ENCODE data around the gene MYOZ1.

Gene MYOZ1

DNA sequence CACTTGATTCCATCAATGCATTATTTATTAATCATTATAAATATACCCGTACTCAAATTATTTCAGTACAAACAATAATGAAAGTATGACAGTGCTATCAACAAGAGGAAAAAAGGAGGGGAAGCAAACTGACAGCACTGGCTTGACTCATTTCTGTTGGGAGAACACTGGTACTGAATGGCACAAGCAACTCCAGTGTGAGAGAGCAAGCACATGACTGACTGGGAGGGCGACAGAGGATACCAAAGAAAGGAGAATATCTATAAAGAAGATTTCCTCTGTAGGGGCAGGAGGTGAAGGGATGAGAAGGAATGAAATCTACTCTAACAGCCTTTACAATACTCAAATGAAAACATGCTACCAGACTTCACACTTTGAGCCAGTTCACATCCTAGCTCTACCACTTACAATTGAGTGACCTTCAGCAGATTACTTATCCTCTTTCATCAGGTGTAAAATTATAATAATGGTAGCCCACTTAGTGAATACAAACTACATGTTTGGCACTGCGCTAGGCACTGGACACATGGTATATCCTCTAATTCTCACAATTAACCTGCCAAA is 51.6 kb downstream of the MYOZ1 start:
- Histone ChIP-seq H3K18ac (ENCODE audit: low read length) (no peak overlapping the region), H4K12ac (ENCODE audit: low read depth, low read length) (no peak overlapping the region), H3K9me3 (ENCODE audit: insufficient read depth, low read depth, low read length) (peaks cover 1% of the 10 kb centered on the region), H3K4me2 (ENCODE audit: low read length) (no peak overlapping the region), H2BK12ac (ENCODE audit: low read length) (no peak overlapping the region), H3K23ac (ENCODE audit: low read length) (no peak overlapping the region), H3K27ac (ENCODE audit: low read depth, low read length) (no peak overlapping the region), H3K4ac (ENCODE audit: low read depth, low read length) (no peak overlapping the region), H3K36me3 (ENCODE audit: control insufficient read depth in 1 of 2, insufficient read depth in 2 of 2, low read length in 2 of 2) (no peaks in the 10 kb centered on the region), H3K4me3 (ENCODE audit: low read depth, low read length) (no peak overlapping the region), H2AFZ (ENCODE audit: insufficient read depth, low read length, poor library complexity) (no peak overlapping the region), H2AK5ac (ENCODE audit: low read length) (no peak overlapping the region), H2BK120ac (ENCODE audit: insufficient read depth, low read length, poor library complexity) (no peak overlapping the region), H3K4me1 (ENCODE audit: control insufficient read depth in 1 of 2, insufficient read depth in 2 of 2, low read length in 2 of 2) (no peaks in the 10 kb centered on the region), H4K91ac (ENCODE audit: low read depth, low read length) (no peak overlapping the region), H3K14ac (ENCODE audit: low read length) (no peak overlapping the region), H4K8ac (ENCODE audit: low read depth, low read length) (no peak overlapping the region), H3K79me1 (ENCODE audit: low read length) (peaks cover 1% of the 10 kb centered on the region), H2BK5ac (ENCODE audit: low read depth, low read length, poor library complexity) (no peak overlapping the region), H3K79me2 (ENCODE audit: control insufficient read depth, insufficient read depth, low read length, poor library complexity) (no peaks in the 10 kb centered on the region), H3K27me3 (ENCODE audit: insufficient read depth, low read length) (no peaks in the 10 kb centered on the region), H3K9ac (ENCODE audit: low read length) (no peak overlapping the region)
- DNase-seq, result no peak
- WGBS (ENCODE audit: extremely low coverage, insufficient coverage, insufficient read length), result 100% methylated on average over 1 of the region's 3 CpGs

- H3K9ac ChIP-seq (ENCODE audit: low read length), result no peak overlapping the region
- no CpG with 5 or more reads among the region's 1 CpG for WGBS (ENCODE audit: extremely low coverage, insufficient coverage, insufficient read length)
- H3K4me3 ChIP-seq (ENCODE audit: low read depth, low read length), result no peak overlapping the region
These were observed 52.6 kb downstream of the MYOZ1 start for GRCh38 chr10:73588656-73589055.

GRCh38 chr10:73586583-73586984 is 54.7 kb downstream of the MYOZ1 start:
- no peak overlapping the region for H2BK120ac ChIP-seq (ENCODE audit: insufficient read depth, low read length, poor library complexity)
- H3K18ac ChIP-seq (ENCODE audit: low read length), result no peak overlapping the region
- H3K14ac ChIP-seq (ENCODE audit: low read length), result no peak overlapping the region
- H3K36me3 ChIP-seq (ENCODE audit: control insufficient read depth in 1 of 2, insufficient read depth in 2 of 2, low read length in 2 of 2), result no peaks in the 10 kb centered on the region
- peaks cover 1% of the 10 kb centered on the region for H3K79me1 ChIP-seq (ENCODE audit: low read length)
- H3K79me2 ChIP-seq (ENCODE audit: control insufficient read depth, insufficient read depth, low read length, poor library complexity), result no peaks in the 10 kb centered on the region
- H2BK5ac ChIP-seq (ENCODE audit: low read depth, low read length, poor library complexity), result no peak overlapping the region
- no peaks in the 10 kb centered on the region for H3K27me3 ChIP-seq (ENCODE audit: insufficient read depth, low read length)
- H2BK12ac ChIP-seq (ENCODE audit: low read length), result no peak overlapping the region
- H2AFZ ChIP-seq (ENCODE audit: insufficient read depth, low read length, poor library complexity), result no peak overlapping the region
- H4K8ac ChIP-seq (ENCODE audit: low read depth, low read length), result no peak overlapping the region
- H4K12ac ChIP-seq (ENCODE audit: low read depth, low read length), result no peak overlapping the region
- no peak overlapping the region for H3K9ac ChIP-seq (ENCODE audit: low read length)
- no peak overlapping the region for H2AK5ac ChIP-seq (ENCODE audit: low read length)
- H3K23ac ChIP-seq (ENCODE audit: low read length), result no peak overlapping the region
- H3K4me1 ChIP-seq (ENCODE audit: control insufficient read depth in 1 of 2, insufficient read depth in 2 of 2, low read length in 2 of 2), result no peaks in the 10 kb centered on the region
- H3K4me2 ChIP-seq (ENCODE audit: low read length), result no peak overlapping the region
- no peak overlapping the region for H3K4me3 ChIP-seq (ENCODE audit: low read depth, low read length)
- no CpG with 5 or more reads among the region's 1 CpG for WGBS (ENCODE audit: extremely low coverage, insufficient coverage, insufficient read length)
- H4K91ac ChIP-seq (ENCODE audit: low read depth, low read length), result no peak overlapping the region
- peaks cover 1% of the 10 kb centered on the region for H3K9me3 ChIP-seq (ENCODE audit: insufficient read depth, low read depth, low read length)
- H3K27ac ChIP-seq (ENCODE audit: low read depth, low read length), result no peak overlapping the region
- DNase-seq, result peak in 1 of 2 donors; percentile 21
- no peak overlapping the region for H3K4ac ChIP-seq (ENCODE audit: low read depth, low read length)

More at GRCh38 chr10:73588656-73589055, 52.6 kb downstream of the MYOZ1 start:
- Histone ChIP-seq H3K27me3 (ENCODE audit: insufficient read depth, low read length) (no peaks in the 10 kb centered on the region), H4K91ac (ENCODE audit: low read depth, low read length) (no peak overlapping the region), H3K14ac (ENCODE audit: low read length) (no peak overlapping the region), H3K4me2 (ENCODE audit: low read length) (no peak overlapping the region), H3K4ac (ENCODE audit: low read depth, low read length) (no peak overlapping the region), H3K23ac (ENCODE audit: low read length) (no peak overlapping the region), H3K79me1 (ENCODE audit: low read length) (peaks cover 1% of the 10 kb centered on the region), H3K36me3 (ENCODE audit: control insufficient read depth in 1 of 2, insufficient read depth in 2 of 2, low read length in 2 of 2) (no peaks in the 10 kb centered on the region), H3K18ac (ENCODE audit: low read length) (no peak overlapping the region), H4K12ac (ENCODE audit: low read depth, low read length) (no peak overlapping the region), H3K9me3 (ENCODE audit: insufficient read depth, low read depth, low read length) (peaks cover 1% of the 10 kb centered on the region), H4K8ac (ENCODE audit: low read depth, low read length) (no peak overlapping the region), H2AFZ (ENCODE audit: insufficient read depth, low read length, poor library complexity) (no peak overlapping the region), H3K27ac (ENCODE audit: low read depth, low read length) (no peak overlapping the region), H3K79me2 (ENCODE audit: control insufficient read depth, insufficient read depth, low read length, poor library complexity) (no peaks in the 10 kb centered on the region), H2BK120ac (ENCODE audit: insufficient read depth, low read length, poor library complexity) (no peak overlapping the region), H2BK5ac (ENCODE audit: low read depth, low read length, poor library complexity) (no peak overlapping the region), H2BK12ac (ENCODE audit: low read length) (no peak overlapping the region), H2AK5ac (ENCODE audit: low read length) (no peak overlapping the region), H3K4me1 (ENCODE audit: control insufficient read depth in 1 of 2, insufficient read depth in 2 of 2, low read length in 2 of 2) (no peaks in the 10 kb centered on the region)
- no peak for DNase-seq

- Histone ChIP-seq H3K27me3 (ENCODE audit: insufficient read depth, low read length) (no peaks in the 10 kb centered on the region), H2AFZ (ENCODE audit: insufficient read depth, low read length, poor library complexity) (no peak overlapping the region), H2AK5ac (ENCODE audit: low read length) (no peak overlapping the region), H3K27ac (ENCODE audit: low read depth, low read length) (no peak overlapping the region), H3K36me3 (ENCODE audit: control insufficient read depth in 1 of 2, insufficient read depth in 2 of 2, low read length in 2 of 2) (no peaks in the 10 kb centered on the region), H3K4me1 (ENCODE audit: control insufficient read depth in 1 of 2, insufficient read depth in 2 of 2, low read length in 2 of 2) (no peaks in the 10 kb centered on the region), H3K9me3 (ENCODE audit: insufficient read depth, low read depth, low read length) (peaks cover 1% of the 10 kb centered on the region), H4K12ac (ENCODE audit: low read depth, low read length) (no peak overlapping the region), H2BK12ac (ENCODE audit: low read length) (no peak overlapping the region), H4K91ac (ENCODE audit: low read depth, low read length) (no peak overlapping the region), H2BK120ac (ENCODE audit: insufficient read depth, low read length, poor library complexity) (no peak overlapping the region), H3K14ac (ENCODE audit: low read length) (no peak overlapping the region), H3K4me3 (ENCODE audit: low read depth, low read length) (no peak overlapping the region), H2BK5ac (ENCODE audit: low read depth, low read length, poor library complexity) (no peak overlapping the region), H3K23ac (ENCODE audit: low read length) (no peak overlapping the region), H3K79me1 (ENCODE audit: low read length) (no peaks in the 10 kb centered on the region), H3K4me2 (ENCODE audit: low read length) (no peak overlapping the region), H4K8ac (ENCODE audit: low read depth, low read length) (no peak overlapping the region), H3K4ac (ENCODE audit: low read depth, low read length) (no peak overlapping the region), H3K9ac (ENCODE audit: low read length) (no peak overlapping the region), H3K79me2 (ENCODE audit: control insufficient read depth, insufficient read depth, low read length, poor library complexity) (no peaks in the 10 kb centered on the region), H3K18ac (ENCODE audit: low read length) (no peak overlapping the region)
- WGBS (ENCODE audit: extremely low coverage, insufficient coverage, insufficient read length), result no CpG with 5 or more reads among the region's 3 CpGs
- no peak for DNase-seq
These were observed 55.9 kb downstream of the MYOZ1 start for GRCh38 chr10:73585327-73585726.

Data from trophoblast cell (in vitro differentiated cells and primary cell).